H9 (cell line): ENCODE results near the gene ARFGEF3. TPM values are rescaled to one million over a fixed set of nuclear protein-coding genes. Genes with fewer than 3 reads are reported as not detected.

Experiments used
- DNase-seq: peaks from one replicate; pipeline ENCODE4 v3.0.0-alpha.2; 2017
- H2AFZ ChIP-seq: one replicate; pipeline ENCODE4 v1.6.1; 2013; ENCODE audit warnings: mild to moderate bottlenecking, low read length, control low read depth, moderate library complexity
- H2AK5ac ChIP-seq: 2 replicates; pipeline ENCODE4 v1.6.1; 2013; ENCODE audit warnings: low read length, control low read depth, mixed read lengths; ENCODE audit not compliant: insufficient read length
- H2BK120ac ChIP-seq: one replicate; pipeline ENCODE4 v1.6.1; 2013; ENCODE audit warnings: low read depth, mild to moderate bottlenecking, low read length, control low read depth, inconsistent platforms; ENCODE audit not compliant: poor library complexity, severe bottlenecking
- H2BK12ac ChIP-seq: 2 replicates; pipeline ENCODE4 v1.6.1; 2013; ENCODE audit warnings: low read length, control low read depth, mixed read lengths, low read depth; ENCODE audit not compliant: insufficient read length
- H2BK15ac ChIP-seq: 2 replicates; pipeline ENCODE4 v1.6.1; 2013; ENCODE audit warnings: low read depth, low read length, control low read depth
- H2BK20ac ChIP-seq: one replicate; pipeline ENCODE4 v1.6.1; 2013; ENCODE audit warnings: low read depth, mild to moderate bottlenecking, low read length, control low read depth, inconsistent platforms; ENCODE audit not compliant: poor library complexity, severe bottlenecking
- H2BK5ac ChIP-seq: 2 replicates; pipeline ENCODE4 v1.6.1; 2013; ENCODE audit warnings: low read length, control low read depth, mixed read lengths; ENCODE audit not compliant: insufficient read length
- H3K14ac ChIP-seq: 2 replicates; pipeline ENCODE4 v1.6.1; 2013; ENCODE audit warnings: low read length, control low read depth; ENCODE audit not compliant: insufficient read depth
- H3K18ac ChIP-seq: 2 replicates; pipeline ENCODE4 v1.6.1; 2013; ENCODE audit warnings: low read depth, mild to moderate bottlenecking, mixed read lengths, low read length, control low read depth; ENCODE audit not compliant: insufficient read length
- H3K23ac ChIP-seq: 2 replicates; pipeline ENCODE4 v1.6.1; 2013; ENCODE audit warnings: low read length, control low read depth, mixed read lengths, low read depth; ENCODE audit not compliant: insufficient read length
- H3K23me2 ChIP-seq: 2 replicates; pipeline ENCODE4 v1.6.1; 2013; ENCODE audit warnings: low read depth, mild to moderate bottlenecking, mixed read lengths, low read length, control low read depth; ENCODE audit not compliant: insufficient read length, poor library complexity, severe bottlenecking
- H3K27ac ChIP-seq: 2 replicates; pipeline ENCODE4 v1.5.1; 2013; ENCODE audit warnings: low read length, control low read depth, mixed read lengths, low read depth; ENCODE audit not compliant: insufficient read length
- H3K27me3 ChIP-seq: 2 replicates; pipeline ENCODE4 v1.6.1; 2013; ENCODE audit warnings: low read length, control low read depth, inconsistent platforms; ENCODE audit not compliant: insufficient read depth
- H3K4ac ChIP-seq: 2 replicates; pipeline ENCODE4 v1.6.1; 2013; ENCODE audit warnings: low read depth, mild to moderate bottlenecking, control low read depth, inconsistent platforms, low read length, moderate library complexity
- H3K4me1 ChIP-seq: 2 replicates; pipeline ENCODE4 v1.6.1; 2013; ENCODE audit warnings: low read length, control low read depth, inconsistent platforms; ENCODE audit not compliant: insufficient read depth
- H3K4me2 ChIP-seq: 2 replicates; pipeline ENCODE4 v1.6.1; 2013; ENCODE audit warnings: low read length, control low read depth, mixed read lengths; ENCODE audit not compliant: insufficient read length, insufficient read depth
- H3K56ac ChIP-seq: 2 replicates; pipeline ENCODE4 v1.6.1; 2013; ENCODE audit warnings: low read depth, mild to moderate bottlenecking, mixed read lengths, low read length, control low read depth; ENCODE audit not compliant: insufficient read length
- H3K79me1 ChIP-seq: 2 replicates; pipeline ENCODE4 v1.6.1; 2013; ENCODE audit warnings: low read depth, mild to moderate bottlenecking, moderate library complexity, low read length, control low read depth, inconsistent platforms; ENCODE audit not compliant: insufficient read depth, poor library complexity, severe bottlenecking
- H3K79me2 ChIP-seq: 2 replicates; pipeline ENCODE4 v1.6.1; 2013; ENCODE audit warnings: low read length, control low read depth, inconsistent platforms; ENCODE audit not compliant: insufficient read depth
- H3K9ac ChIP-seq: 2 replicates; pipeline ENCODE4 v1.6.1; 2013; ENCODE audit warnings: low read length, control low read depth, mixed read lengths; ENCODE audit not compliant: insufficient read length; ENCODE audit errors: extremely low read depth
- H3K9me3 ChIP-seq: one replicate; pipeline ENCODE4 v1.6.1; 2013; ENCODE audit warnings: low read depth, low read length, inconsistent platforms; ENCODE audit not compliant: control insufficient read depth
- H3T11ph ChIP-seq: one replicate; pipeline ENCODE4 v1.6.1; 2013; ENCODE audit warnings: mild to moderate bottlenecking, low read length, control low read depth, inconsistent platforms
- H4K20me1 ChIP-seq: one replicate; pipeline ENCODE4 v1.6.1; 2013; ENCODE audit not compliant: control insufficient read depth, insufficient read length, insufficient read depth
- H4K5ac ChIP-seq: 2 replicates; pipeline ENCODE4 v1.6.1; 2013; ENCODE audit warnings: low read depth, mild to moderate bottlenecking, mixed read lengths, low read length, control low read depth; ENCODE audit not compliant: insufficient read length
- H4K8ac ChIP-seq: replicated peaks from 2 replicates; pipeline ENCODE4 v1.6.1; 2013; ENCODE audit warnings: low read length, control low read depth, mixed read lengths, low read depth; ENCODE audit not compliant: insufficient read length
- H4K91ac ChIP-seq: 2 replicates; pipeline ENCODE4 v1.6.1; 2013; ENCODE audit warnings: low read depth, mild to moderate bottlenecking, moderate library complexity, mixed read lengths, low read length, control low read depth; ENCODE audit not compliant: insufficient read length
- H3K27ac Mint-ChIP-seq, 3 experiments: 2 replicates in 2 of 3; 3 replicates in 1 of 3; pipeline ENCODE4 v1.8.0; 2020 to 2021; ENCODE audit warnings: mixed read lengths in 3 of 3, mild to moderate bottlenecking in 1 of 3, moderate library complexity in 1 of 3
- H3K27me3 Mint-ChIP-seq: 2 replicates; pipeline ENCODE4 v1.8.0; 2021; ENCODE audit warnings: low read depth, mild to moderate bottlenecking, moderate library complexity, mixed read lengths
- H3K36me3 Mint-ChIP-seq, 3 experiments: 2 replicates in 2 of 3; 3 replicates in 1 of 3; pipeline ENCODE4 v1.8.0; 2020 to 2021; ENCODE audit warnings: low read depth in 3 of 3, mixed read lengths in 3 of 3; ENCODE audit not compliant: insufficient read depth in 1 of 3
- H3K4me1 Mint-ChIP-seq, 2 experiments: 2 replicates each; pipeline ENCODE4 v1.8.0; 2020; ENCODE audit warnings: mixed read lengths in 2 of 2
- H3K4me3 Mint-ChIP-seq, 2 experiments: 2 replicates in 1 of 2; 3 replicates in 1 of 2; pipeline ENCODE4 v1.8.0; 2020 to 2021; ENCODE audit warnings: mild to moderate bottlenecking in 2 of 2, mixed read lengths in 2 of 2, moderate library complexity in 1 of 2
- H3K9me3 Mint-ChIP-seq, 2 experiments: 2 replicates in 1 of 2; 3 replicates in 1 of 2; pipeline ENCODE4 v1.8.0; 2020; ENCODE audit warnings: mild to moderate bottlenecking in 2 of 2, mixed read lengths in 2 of 2, moderate library complexity in 1 of 2
- WGBS: extraction: QIAGEN DNeasy Blood & Tissue Kit; methylation state at CpG from one replicate; pipeline ENCODE4 v1.1.7; 2013; ENCODE audit warnings: missing lambda C conversion rate, low lambda C conversion rate, mixed read lengths; ENCODE audit not compliant: insufficient read length; ENCODE audit errors: extremely low coverage; 5-methylcytosine and 5-hydroxymethylcytosine counted together
- total RNA-seq: library from RNA; stranded (reverse); gene quantifications from 2 replicates; pipeline ENCODE4 v1.2.1, GENCODE V29; 2021
- TF ChIP-seq, protein P1 (sequence below): fragments of 200-600 bp; sonication (generic); conservative IDR thresholded peaks from 3 replicates; pipeline ENCODE4 v1.8.0; 2021; ENCODE audit warnings: antibody characterized with exemption, mild to moderate bottlenecking

The ARFGEF3 gene
- total RNA-seq, 1 experiment from 2014 or later, result 13.7 TPM

DNA sequence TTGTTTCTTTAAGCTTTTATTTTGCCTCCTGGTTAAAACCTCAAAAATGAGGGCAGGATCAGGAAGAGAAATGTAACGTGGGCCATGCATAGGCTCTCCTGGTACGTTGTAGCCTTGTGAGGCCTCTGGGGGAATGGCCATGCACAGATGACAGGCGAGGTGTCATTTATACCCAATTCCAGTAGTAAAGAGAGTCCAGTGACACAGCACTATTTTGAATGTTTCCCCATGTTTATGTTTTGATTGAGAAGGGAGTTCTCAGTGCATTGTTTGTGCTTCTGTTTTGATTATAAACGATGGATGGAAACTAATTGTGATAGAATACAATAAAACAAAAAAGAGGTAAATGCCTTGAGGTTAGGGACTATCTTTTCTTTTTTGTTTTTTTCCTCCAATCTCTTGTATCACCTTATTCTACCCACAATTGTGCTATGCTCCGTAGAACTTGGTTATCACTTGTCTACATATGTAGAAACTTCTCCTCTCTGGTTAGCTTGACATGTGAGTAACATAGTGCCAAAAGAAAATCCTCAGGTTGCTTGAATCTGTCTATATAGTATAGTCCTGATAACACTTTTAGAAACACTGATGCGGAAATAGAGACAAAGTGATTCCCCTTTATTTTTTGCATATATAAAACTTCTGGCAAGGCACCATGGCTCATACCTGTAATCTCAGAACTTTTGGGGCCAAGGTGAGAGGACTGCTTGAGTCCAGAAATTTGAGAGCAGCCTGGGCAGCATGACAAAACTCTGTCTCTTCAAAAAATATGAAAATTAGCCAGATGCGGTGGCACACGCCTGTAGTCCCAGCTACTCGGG is 209.1 kb downstream of the ARFGEF3 start:
- no peaks in the 10 kb centered on the region for H4K20me1 ChIP-seq
- H2BK12ac ChIP-seq, result no peak overlapping the region
- Mint-ChIP-seq H3K9me3 (peaks cover 5 to 11% of the 10 kb centered on the region in 2 experiments), H3K36me3 (peaks cover 2 to 6% (median 2%) of the 10 kb centered on the region in 3 experiments; a peak in 5 of 7 replicates), H3K4me1 (peaks cover 9 to 11% of the 10 kb centered on the region in 2 experiments), H3K27me3 (no peaks in the 10 kb centered on the region), H3K27ac (no peak overlapping the region), H3K4me3 (no peak overlapping the region)
- no peak overlapping the region for H3K4me2 ChIP-seq
- H3K4me1 ChIP-seq, result no peaks in the 10 kb centered on the region
- H2BK15ac ChIP-seq, result no peak overlapping the region
- H2BK20ac ChIP-seq, result no peak overlapping the region
- H2AK5ac ChIP-seq, result no peak overlapping the region
- no peak for DNase-seq
- TF ChIP-seq, protein P1, sequence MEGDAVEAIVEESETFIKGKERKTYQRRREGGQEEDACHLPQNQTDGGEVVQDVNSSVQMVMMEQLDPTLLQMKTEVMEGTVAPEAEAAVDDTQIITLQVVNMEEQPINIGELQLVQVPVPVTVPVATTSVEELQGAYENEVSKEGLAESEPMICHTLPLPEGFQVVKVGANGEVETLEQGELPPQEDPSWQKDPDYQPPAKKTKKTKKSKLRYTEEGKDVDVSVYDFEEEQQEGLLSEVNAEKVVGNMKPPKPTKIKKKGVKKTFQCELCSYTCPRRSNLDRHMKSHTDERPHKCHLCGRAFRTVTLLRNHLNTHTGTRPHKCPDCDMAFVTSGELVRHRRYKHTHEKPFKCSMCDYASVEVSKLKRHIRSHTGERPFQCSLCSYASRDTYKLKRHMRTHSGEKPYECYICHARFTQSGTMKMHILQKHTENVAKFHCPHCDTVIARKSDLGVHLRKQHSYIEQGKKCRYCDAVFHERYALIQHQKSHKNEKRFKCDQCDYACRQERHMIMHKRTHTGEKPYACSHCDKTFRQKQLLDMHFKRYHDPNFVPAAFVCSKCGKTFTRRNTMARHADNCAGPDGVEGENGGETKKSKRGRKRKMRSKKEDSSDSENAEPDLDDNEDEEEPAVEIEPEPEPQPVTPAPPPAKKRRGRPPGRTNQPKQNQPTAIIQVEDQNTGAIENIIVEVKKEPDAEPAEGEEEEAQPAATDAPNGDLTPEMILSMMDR, result no peak
- no peak overlapping the region for H3T11ph ChIP-seq
- H4K5ac ChIP-seq, result no peak overlapping the region
- H3K4ac ChIP-seq, result no peak overlapping the region
- no peak overlapping the region for H4K8ac ChIP-seq
- no peak overlapping the region for H3K27ac ChIP-seq
- H3K9me3 ChIP-seq, result no peaks in the 10 kb centered on the region
- H3K27me3 ChIP-seq, result no peaks in the 10 kb centered on the region
- no peak overlapping the region for H2BK5ac ChIP-seq
- H3K79me1 ChIP-seq, result no peaks in the 10 kb centered on the region
- H3K56ac ChIP-seq, result no peak overlapping the region
- H2BK120ac ChIP-seq, result no peak overlapping the region
- H3K18ac ChIP-seq, result no peak overlapping the region
- H3K79me2 ChIP-seq, result no peaks in the 10 kb centered on the region
- H3K9ac ChIP-seq, result no peak overlapping the region
- WGBS, result no CpG with 5 or more reads among the region's 9 CpGs
- H3K23me2 ChIP-seq, result no peaks in the 10 kb centered on the region
- no peak overlapping the region for H3K14ac ChIP-seq
- no peak overlapping the region for H3K23ac ChIP-seq
- no peak overlapping the region for H2AFZ ChIP-seq
- H4K91ac ChIP-seq, result no peak overlapping the region
